Kidney (tissue), 14 donors: Measurements from ENCODE around the gene AGRN. TPM values are rescaled to one million over a fixed set of nuclear protein-coding genes. Genes with fewer than 3 reads are reported as not detected.

ENCODE experiments used
- DNase-seq, 5 donors: peaks; one replicate each; pipeline ENCODE4 v3.0.0-alpha.2; 2013 to 2020
- FAIRE-seq: peaks from 2 replicates; lab custom pipeline; 2012; peaks lifted over from hg19 to GRCh38; lab: Jason Lieb, UNC
- H3K27ac ChIP-seq, 2 donors: one replicate each; pipeline ENCODE4 v1.7.0; 2013; ENCODE audit warnings: low read depth in 2 of 2, low read length in 2 of 2, inconsistent platforms in 1 of 2
- H3K27me3 ChIP-seq: one replicate; pipeline ENCODE4 v1.7.1; 2013; ENCODE audit warnings: low read length, inconsistent platforms; ENCODE audit not compliant: control insufficient read depth, insufficient read depth
- H3K36me3 ChIP-seq, 3 donors: one replicate each; pipeline versions ENCODE4 v1.7.0 to v1.7.1; 2013; ENCODE audit warnings: low read length in 3 of 3, control low read depth in 1 of 3, inconsistent platforms in 1 of 3; ENCODE audit not compliant: insufficient read depth in 3 of 3, control insufficient read depth in 2 of 3
- H3K4me1 ChIP-seq, 3 donors: one replicate each; pipeline versions ENCODE4 v1.7.0 to v1.7.1; 2013; ENCODE audit warnings: low read length in 3 of 3, inconsistent platforms in 1 of 3, low read depth in 1 of 3; ENCODE audit not compliant: control insufficient read depth in 2 of 3, insufficient read depth in 2 of 3
- H3K4me3 ChIP-seq, 3 donors: one replicate each; pipeline versions ENCODE4 v1.7.0 to v1.8.1; 2013; ENCODE audit warnings: low read length in 3 of 3, control low read depth in 1 of 3, inconsistent platforms in 1 of 3
- H3K9ac ChIP-seq, 3 donors: one replicate each; pipeline versions ENCODE4 v1.7.0 to v1.7.1; 2013; ENCODE audit warnings: low read length in 3 of 3, control low read depth in 1 of 3, inconsistent platforms in 1 of 3
- H3K9me3 ChIP-seq, 3 donors: one replicate each; pipeline versions ENCODE4 v1.7.0 to v1.7.1; 2013; ENCODE audit warnings: low read length in 3 of 3, control low read depth in 1 of 3, inconsistent platforms in 1 of 3; ENCODE audit not compliant: control insufficient read depth in 2 of 3, insufficient read depth in 1 of 3
- CTCF ChIP-seq: IDR thresholded peaks from 3 replicates; pipeline ENCODE4 v1.5.1; 2012; ENCODE audit warnings: mild to moderate bottlenecking, moderate library complexity, borderline replicate concordance; ENCODE audit not compliant: insufficient read depth; ENCODE audit errors: extremely low read depth
- intact Hi-C: fragments of 100-400 bp; cut with DNase I; formaldehyde crosslinking; loops from one replicate; pipeline ENCODE4 v1.11.1; 2022
- polyA plus RNA-seq: library from polyadenylated mRNA; stranded (reverse); fragments of 350-450 nt; fragmentation: Illumina TruSeq; extraction: RNeasy Lipid Tissue Mini Kit (QIAGEN cat#74804); gene quantifications from one replicate; pipeline ENCODE4 v1.2.3, GENCODE V29; 2014; ENCODE audit warnings: low read depth, low replicate concordance; ENCODE audit not compliant: insufficient read depth
- total RNA-seq: library from RNA; stranded (reverse); fragmentation: NEBNext Ultra II Directional; extraction: Animal tissue kit (Norgen Biotek cat#: 25700); gene quantifications from one replicate; pipeline ENCODE4 v1.2.1, GENCODE V29; 2021
- donor health status: control.
- donor health status: control.
- donor health status: control.
- donor health status: control.
- donor health status: control.
- donor health status: DM: yes; HTN: yes; CAD: no.
- donor health status: Normal renal cell carcinoma (clear cell type).

The AGRN gene
- total and polyA plus RNA-seq, 2 donors from 2014 or later = 78.5 to 261 TPM

GRCh38 chr1:970973-971730 is 48.8 kb upstream of the AGRN start:
- intact Hi-C loops = no loop called here
- no peak overlapping the region for H3K27ac ChIP-seq
- H3K27me3 ChIP-seq = peaks cover 9% of the 10 kb centered on the region
- no peaks in the 10 kb centered on the region for H3K36me3 ChIP-seq
- FAIRE-seq (no peak), DNase-seq (peak in 1 of 5 donors; percentile 58)
- TF ChIP-seq CTCF = no peak
- H3K4me3 ChIP-seq = no peak overlapping the region
- H3K4me1 ChIP-seq = peaks cover 0 to 11% (median 0%) of the 10 kb centered on the region in 3 donors
- H3K9me3 ChIP-seq = no peaks in the 10 kb centered on the region
- H3K9ac ChIP-seq = no peak overlapping the region

GRCh38 chr1:971751-972506 is 48.0 kb upstream of the AGRN start:
- no peak for FAIRE-seq
- H3K27me3 ChIP-seq = peaks cover 9% of the 10 kb centered on the region
- no peak for DNase-seq

GRCh38 chr1:972726-973458 is 47.0 kb upstream of the AGRN start:
- no peak overlapping the region for H3K9ac ChIP-seq
- DNase-seq (no peak), FAIRE-seq (no peak)
- H3K4me3 ChIP-seq = no peak overlapping the region
- H3K4me1 ChIP-seq = peaks cover 0 to 8% (median 0%) of the 10 kb centered on the region in 3 donors
- TF ChIP-seq CTCF = no peak
- intact Hi-C loops = no loop called here
- H3K27me3 ChIP-seq = peaks cover 9% of the 10 kb centered on the region
- no peaks in the 10 kb centered on the region for H3K9me3 ChIP-seq
- no peak overlapping the region for H3K27ac ChIP-seq
- H3K36me3 ChIP-seq = no peaks in the 10 kb centered on the region

More at GRCh38 chr1:971751-972506, 48.0 kb upstream of the AGRN start:
- Histone ChIP-seq H3K36me3 (no peaks in the 10 kb centered on the region), H3K9ac (no peak overlapping the region), H3K9me3 (no peaks in the 10 kb centered on the region), H3K4me1 (peaks cover 0 to 9% (median 0%) of the 10 kb centered on the region in 3 donors), H3K4me3 (no peak overlapping the region), H3K27ac (no peak overlapping the region)
- intact Hi-C loops = no loop called here
- TF ChIP-seq CTCF = no peak
